Vagina (tissue), 2 donors: ENCODE data around the gene CYBB.

Experiments used
- POLR2A ChIP-seq, 2 donors: fragments of 450-650 bp; IDR thresholded peaks; one replicate each; pipeline ENCODE4 v1.6.1; 2017; ENCODE audit warnings: antibody characterized with exemption in 2 of 2, mild to moderate bottlenecking in 2 of 2, moderate library complexity in 2 of 2
- POLR2AphosphoS5 ChIP-seq, 2 donors: sonication (generic); formaldehyde crosslinking; IDR thresholded peaks; one replicate each; pipeline ENCODE4 v1.9.0; 2017; ENCODE audit warnings: antibody characterized with exemption in 2 of 2, mild to moderate bottlenecking in 2 of 2, low read depth in 1 of 2; ENCODE audit not compliant: insufficient read depth in 1 of 2
- TF ChIP-seq, protein P1 (sequence below), 3 experiments: fragments of 450-650 bp in 2 of 3; fragments of 200-600 bp in 1 of 3; sonication (generic) in 1 of 3; IDR thresholded peaks; one replicate each; pipeline ENCODE4 v1.5.1; 2017 to 2019; ENCODE audit warnings: antibody characterized with exemption in 3 of 3, mild to moderate bottlenecking in 2 of 3, moderate library complexity in 2 of 3

DNA sequence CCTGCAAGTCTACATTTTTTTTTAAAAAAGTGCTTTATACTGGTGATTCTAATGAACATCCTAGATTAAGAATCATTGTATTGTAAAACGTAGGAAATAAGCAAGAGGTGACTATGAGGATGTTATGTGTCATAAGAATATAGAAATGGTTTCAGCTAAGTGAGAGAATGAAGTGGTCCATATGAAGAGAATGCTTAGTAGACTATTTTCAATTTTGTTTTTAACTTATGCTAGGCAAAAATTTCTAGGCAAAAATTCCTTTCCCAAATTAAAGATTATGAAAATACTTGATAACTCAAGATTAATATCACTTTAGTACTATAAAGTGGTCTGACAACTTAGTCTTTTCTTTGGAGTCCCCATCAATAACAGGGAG, 66.7 kb downstream of the CYBB start:
- no peak for TF ChIP-seq POLR2A (IDR thresholded peaks at IDR 0.05)
- TF ChIP-seq, protein P1, sequence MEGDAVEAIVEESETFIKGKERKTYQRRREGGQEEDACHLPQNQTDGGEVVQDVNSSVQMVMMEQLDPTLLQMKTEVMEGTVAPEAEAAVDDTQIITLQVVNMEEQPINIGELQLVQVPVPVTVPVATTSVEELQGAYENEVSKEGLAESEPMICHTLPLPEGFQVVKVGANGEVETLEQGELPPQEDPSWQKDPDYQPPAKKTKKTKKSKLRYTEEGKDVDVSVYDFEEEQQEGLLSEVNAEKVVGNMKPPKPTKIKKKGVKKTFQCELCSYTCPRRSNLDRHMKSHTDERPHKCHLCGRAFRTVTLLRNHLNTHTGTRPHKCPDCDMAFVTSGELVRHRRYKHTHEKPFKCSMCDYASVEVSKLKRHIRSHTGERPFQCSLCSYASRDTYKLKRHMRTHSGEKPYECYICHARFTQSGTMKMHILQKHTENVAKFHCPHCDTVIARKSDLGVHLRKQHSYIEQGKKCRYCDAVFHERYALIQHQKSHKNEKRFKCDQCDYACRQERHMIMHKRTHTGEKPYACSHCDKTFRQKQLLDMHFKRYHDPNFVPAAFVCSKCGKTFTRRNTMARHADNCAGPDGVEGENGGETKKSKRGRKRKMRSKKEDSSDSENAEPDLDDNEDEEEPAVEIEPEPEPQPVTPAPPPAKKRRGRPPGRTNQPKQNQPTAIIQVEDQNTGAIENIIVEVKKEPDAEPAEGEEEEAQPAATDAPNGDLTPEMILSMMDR (IDR thresholded peaks at IDR 0.05): no peak
- TF ChIP-seq POLR2AphosphoS5 (IDR thresholded peaks at IDR 0.05; ENCODE audit: insufficient read depth in 1 of 2, low read depth in 1 of 2): no peak
